ENCODE results near the gene TIPIN.
"Not testable (repeated sequence)": the region's sequence is repeated elsewhere in the genome, so short reads cannot be mapped to it uniquely, and the experiment has no call there.

GRCh38 chr15:66361745-66362460 lies 5.4 kb upstream of the TIPIN start:
- TF ChIP-seq CTCF (conservative IDR thresholded peaks at IDR 0.05); EZH2 (IDR thresholded peaks at IDR 0.05; ENCODE audit: low read depth): not testable (repeated sequence)
